Breast epithelium (tissue), 3 donors: Measurements from ENCODE around the gene NDUFB8.

Experiments used
- CTCF ChIP-seq, 3 donors: fragments of 450-650 bp; IDR thresholded peaks; one replicate each; pipeline ENCODE4 v1.5.1; 2016 to 2017; ENCODE audit warnings: antibody characterized with exemption in 3 of 3, mild to moderate bottlenecking in 3 of 3, moderate library complexity in 3 of 3
- POLR2A ChIP-seq: fragments of 450-650 bp; IDR thresholded peaks from one replicate; pipeline ENCODE4 v1.6.1; 2016; ENCODE audit warnings: antibody characterized with exemption, mild to moderate bottlenecking, moderate library complexity

DNA sequence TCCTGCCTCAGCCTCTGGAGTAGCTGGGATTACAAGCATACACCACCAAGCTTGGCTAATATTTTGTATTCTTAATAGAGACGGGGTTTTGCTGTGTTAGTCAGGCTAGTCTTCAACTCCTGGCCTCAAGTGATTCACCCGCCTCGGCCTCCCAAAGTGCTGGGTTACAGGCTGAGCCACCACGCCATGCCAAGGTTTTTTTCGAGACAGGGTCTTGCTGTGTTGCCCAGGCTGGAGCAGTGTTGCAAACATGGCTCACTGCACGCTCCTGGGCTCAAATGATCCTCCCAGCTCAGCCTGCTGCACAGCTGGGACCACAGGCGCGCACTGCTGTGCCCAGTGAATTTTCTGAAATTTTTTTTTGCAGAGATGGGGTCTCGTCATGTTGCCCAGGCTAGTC is 6.7 kb downstream of the NDUFB8 start:
- TF ChIP-seq CTCF (IDR thresholded peaks at IDR 0.05) (no peak), POLR2A (no peak)
